Activated CD4-positive, alpha-beta T cell treated with anti-CD3 and anti-CD28 coated beads, Interleukin-2, amount 50 U/mL, for 1 hour (primary cell): ENCODE measurements around the gene TIMELESS.
"Not testable (repeated sequence)": the region's sequence is repeated elsewhere in the genome, so short reads cannot be mapped to it uniquely, and the experiment has no call there.

Experiments used
- DNase-seq: peaks from one replicate; pipeline ENCODE4 v3.0.0-alpha.2; 2020

TIMELESS gene

DNA sequence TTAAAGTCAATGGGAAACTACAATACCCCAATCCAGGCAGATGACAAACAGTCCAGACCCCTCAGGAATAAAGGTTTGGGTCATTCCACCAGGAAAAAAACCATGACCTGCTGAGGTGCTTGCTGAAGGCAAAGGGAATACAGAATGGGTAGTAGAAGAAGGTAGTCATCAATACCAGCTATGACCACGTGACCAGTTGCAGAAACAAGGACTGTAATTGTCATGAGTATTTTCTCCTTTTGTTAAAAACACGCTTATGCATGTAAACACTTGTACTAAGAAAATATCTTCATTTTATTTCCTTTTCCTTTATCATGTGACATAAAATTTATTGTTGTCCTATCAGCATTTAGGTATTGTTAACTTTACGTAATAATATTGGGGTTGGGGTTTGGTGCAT lies 45.0 kb downstream of the TIMELESS start:
- DNase-seq, result not testable (repeated sequence)

GRCh38 chr12:56401612-56402011 lies 47.6 kb downstream of the TIMELESS start:
- not testable (repeated sequence) for DNase-seq

GRCh38 chr12:56401125-56401524 lies 48.1 kb downstream of the TIMELESS start:
- not testable (repeated sequence) for DNase-seq

DNA sequence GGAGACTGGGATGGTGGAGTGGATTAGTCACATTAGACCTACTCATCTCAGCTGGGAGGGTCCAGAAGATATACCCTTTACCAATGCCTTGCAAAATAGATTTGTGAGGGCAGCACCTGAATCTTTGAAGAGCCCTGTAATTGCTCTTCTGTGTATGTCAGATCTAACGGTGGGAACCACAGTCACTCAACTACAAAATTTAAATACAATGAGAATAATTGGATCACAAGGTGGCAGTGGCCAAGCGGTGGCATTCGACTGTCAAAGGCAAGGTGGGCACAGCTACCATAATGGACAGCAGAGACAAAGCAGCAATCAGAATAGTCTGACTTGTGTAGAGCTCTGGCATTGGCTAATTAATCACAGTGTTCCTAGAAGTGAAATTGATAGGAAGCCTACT lies 49.8 kb downstream of the TIMELESS start:
- DNase-seq, result not testable (repeated sequence)

DNA sequence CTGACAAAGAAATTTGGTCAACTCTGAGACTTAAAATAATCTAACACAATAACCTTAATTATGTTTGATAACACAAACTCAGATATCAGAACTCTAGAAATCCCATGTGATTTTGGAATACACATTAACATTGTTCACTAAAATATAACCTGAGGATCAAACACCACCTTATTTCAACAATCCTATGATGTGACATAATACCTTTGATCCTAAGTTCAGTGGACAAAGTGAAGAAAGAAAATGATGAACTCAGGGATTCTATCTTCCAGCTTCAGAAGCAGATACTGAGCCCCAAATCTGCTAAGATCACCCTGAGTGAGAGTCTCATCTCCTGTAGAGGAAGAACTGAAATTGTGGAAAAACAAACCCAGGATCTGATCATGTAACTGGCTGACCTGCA lies 50.9 kb downstream of the TIMELESS start:
- no peak for DNase-seq

DNA sequence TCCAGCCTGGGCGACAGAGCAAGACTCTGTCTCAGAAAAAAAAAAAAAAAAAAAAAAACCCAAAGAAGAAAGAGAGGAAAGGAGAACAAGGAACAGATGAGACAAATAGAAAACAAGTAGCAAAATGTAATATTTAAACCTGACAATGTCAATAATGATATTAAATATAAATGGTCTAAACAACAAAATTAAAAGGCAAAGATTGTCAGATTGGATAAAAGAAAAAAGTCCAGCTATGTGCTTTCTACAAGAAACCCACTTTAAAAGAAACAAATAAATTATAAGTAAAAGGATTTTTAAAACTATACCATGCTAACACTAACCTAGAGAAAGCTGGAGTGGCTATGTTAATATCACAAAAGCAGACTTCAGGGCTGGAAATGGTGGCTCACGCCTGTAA lies 56.9 kb downstream of the TIMELESS start:
- DNase-seq, result no peak

- DNase-seq, result no peak
These were observed 57.5 kb downstream of the TIMELESS start for GRCh38 chr12:56391721-56392120.

DNA sequence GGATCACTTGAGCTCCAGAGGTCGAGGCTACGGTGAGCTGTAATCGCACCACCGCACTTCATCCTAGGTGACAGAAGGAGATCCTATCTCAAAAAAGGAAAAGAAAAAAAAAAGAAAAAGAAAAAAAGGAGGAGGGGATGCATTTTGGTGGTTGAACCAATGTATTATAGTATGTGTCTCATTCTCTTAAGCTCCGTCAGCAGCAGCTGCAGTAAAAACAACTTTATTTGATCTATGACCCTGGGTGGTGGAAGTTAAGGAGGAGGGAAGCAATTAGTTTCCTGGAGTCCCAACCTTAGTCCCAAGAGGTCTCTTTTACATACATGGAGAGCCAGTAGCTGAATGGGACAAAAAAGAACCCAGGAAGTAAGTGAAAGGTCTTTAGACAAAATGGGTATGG lies 59.8 kb downstream of the TIMELESS start:
- DNase-seq, result no peak

DNA sequence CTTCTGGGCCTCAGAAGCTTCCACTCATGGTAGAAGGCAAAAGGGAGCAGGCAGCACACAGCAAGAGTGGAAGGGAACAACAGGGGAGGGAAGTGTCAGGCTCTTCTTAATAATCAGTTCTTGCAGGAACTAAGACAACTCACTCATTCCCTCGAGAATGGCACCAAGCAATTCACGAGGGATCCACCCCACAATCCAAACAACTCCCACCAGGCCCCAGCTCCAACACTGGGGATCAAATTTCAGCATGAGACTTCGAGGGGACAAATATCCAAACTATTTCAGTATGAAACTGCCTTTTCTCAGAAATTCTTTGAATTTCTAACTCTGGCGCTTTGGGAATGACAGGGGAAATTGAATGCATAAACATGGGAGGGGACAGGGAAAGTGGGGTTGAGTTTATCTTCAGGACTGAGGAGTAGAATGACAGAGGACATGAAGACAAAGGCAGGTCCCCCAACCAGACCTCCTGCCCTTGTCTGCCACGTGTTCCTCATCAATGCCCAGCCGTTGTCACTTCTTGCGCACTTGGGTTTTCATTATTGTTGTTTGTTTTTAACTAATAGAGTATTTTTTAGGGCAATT lies 62.0 kb downstream of the TIMELESS start:
- DNase-seq, result no peak

DNA sequence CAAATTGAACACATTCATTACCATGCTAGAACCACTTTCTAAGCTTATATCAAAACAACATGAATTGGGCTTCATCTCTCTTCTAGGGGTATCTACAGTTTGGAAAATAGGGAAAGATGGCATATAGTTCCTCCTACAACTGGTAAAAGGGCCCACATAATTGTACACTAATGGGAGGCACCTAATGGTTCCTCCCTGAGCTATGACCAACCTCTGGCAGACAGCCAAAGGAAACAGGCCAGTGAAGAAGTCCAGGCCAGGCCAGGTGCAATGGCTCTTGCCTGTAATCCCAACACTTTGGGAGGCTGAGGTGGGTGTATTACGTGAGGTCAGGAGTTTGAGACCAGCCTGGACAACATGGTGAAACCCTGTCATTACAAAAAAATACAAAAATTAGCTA lies 63.4 kb downstream of the TIMELESS start:
- no peak for DNase-seq

- DNase-seq, result no peak
These were observed 66.6 kb downstream of the TIMELESS start for GRCh38 chr12:56382611-56383010.

GRCh38 chr12:56377989-56378316 lies 71.3 kb downstream of the TIMELESS start:
- DNase-seq, result no peak

GRCh38 chr12:56377310-56377988 lies 71.8 kb downstream of the TIMELESS start:
- no peak for DNase-seq

GRCh38 chr12:56375598-56376434 lies 73.4 kb downstream of the TIMELESS start:
- no peak for DNase-seq

DNA sequence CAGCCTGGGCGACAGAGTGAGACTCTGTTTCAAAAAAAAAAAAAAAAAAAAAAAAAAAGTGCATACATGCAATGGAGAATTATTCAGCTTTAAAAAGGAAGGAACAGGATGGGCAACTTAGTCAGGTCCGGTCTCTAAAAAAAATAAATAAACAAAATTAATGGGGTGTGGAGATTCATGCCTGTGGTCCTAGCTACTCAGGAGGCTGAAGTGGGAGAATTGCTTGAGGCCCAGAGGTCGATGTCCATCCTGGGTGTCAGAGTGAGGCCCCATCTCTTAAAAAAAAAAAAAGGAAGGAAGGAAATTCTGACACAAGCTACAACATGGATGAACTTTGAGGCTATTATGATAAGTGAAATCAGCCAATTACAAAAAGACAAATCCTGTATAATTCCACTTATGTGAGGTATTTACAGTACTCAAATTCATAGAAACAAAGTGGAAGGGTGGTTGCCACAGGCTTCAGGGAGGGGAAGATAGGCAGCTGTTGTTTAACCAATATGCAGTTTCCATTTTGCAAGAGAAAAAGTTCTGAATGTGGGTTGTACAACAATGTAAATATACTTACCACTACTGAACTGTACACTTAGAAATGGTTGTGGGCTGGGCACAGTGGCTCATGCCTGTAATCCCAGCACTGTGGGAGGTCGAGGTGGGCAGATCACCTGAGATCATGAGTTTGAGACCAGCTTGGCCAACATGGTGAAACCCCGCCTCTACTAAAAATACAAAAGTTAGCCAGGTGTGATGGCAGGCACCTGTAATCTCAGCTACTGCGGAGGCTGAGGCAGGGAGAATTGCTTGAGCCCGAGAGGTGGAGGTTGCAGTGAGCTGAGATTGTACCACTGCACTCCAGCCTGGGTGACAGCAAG lies 74.3 kb downstream of the TIMELESS start:
- DNase-seq, result no peak

DNA sequence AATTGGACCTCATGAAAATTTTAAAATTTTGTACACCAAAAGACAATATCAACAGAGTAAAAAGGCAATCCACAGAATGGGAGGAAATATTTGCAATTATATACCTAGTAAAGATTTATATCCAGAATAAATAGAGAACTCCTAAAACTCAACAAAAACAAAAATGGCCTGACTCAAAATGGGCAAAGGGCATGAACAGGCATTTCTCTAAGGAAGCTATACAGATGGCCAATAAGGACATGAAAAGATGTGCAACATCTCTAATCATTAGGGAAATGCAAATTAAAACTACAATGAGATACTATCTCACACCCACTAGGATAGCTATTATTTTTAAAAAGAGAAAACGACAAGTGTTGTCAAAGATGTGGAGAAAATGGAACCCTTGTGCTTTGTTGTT lies 75.7 kb downstream of the TIMELESS start:
- no peak for DNase-seq

DNA sequence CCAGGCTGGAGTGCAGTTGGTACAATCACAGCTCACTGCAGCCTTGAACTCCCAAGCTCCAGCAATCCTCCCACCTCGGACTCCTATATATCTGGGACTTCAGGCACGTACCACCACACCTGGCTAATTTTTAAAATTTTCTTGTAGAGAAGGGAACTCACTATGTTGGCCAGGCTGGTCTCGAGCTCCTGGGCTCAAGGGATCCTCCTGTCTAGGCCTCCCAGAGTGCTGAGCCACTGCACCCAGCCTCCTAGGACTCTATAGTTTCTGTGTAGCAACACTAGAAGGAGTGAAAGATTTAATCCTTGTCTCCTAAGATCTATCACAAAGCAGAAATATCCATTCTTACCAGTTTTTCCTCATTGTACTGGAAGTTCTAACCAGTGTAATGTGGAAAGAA lies 82.3 kb downstream of the TIMELESS start:
- no peak for DNase-seq
